ENCODE measurements around the gene TRMT6.

DNA sequence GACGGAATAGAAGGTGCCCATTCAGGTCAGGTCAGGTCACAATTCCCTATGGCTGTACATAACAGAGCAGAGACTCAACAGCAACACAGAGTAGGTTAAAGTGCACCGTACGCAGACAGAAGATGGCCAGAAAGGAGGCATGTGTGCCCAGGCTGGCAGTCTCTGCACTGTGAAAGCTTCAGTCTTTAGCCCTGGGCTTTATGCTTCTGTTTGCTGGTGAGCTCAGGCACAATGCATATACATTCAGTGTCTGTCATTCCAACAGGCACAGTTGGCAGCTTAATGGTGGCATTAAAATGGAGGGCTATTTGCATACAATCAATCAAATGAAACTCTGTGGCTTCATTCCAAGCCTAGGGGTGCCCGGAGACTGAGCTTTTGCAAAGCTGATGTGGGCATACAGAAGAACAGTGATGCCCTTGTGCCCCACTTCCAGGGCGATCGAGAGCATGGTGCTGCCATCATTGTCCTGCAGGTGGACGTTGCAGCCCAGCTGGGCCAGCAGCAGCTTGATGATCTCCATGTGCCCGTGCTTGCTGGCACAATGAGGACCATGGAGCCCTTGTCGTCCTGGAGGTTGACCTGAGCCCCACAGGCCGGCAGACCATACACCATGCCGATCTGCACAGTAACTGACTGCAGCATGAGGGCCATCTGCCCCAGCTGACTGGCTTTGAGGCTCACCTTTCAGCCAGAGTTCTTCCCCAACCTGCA is 22.4 kb downstream of the TRMT6 start:
- no peak for TF ChIP-seq SNAI2 (CRISPR knock-in tag; IDR thresholded peaks at IDR 0.05)
- TF ChIP-seq, protein P1, sequence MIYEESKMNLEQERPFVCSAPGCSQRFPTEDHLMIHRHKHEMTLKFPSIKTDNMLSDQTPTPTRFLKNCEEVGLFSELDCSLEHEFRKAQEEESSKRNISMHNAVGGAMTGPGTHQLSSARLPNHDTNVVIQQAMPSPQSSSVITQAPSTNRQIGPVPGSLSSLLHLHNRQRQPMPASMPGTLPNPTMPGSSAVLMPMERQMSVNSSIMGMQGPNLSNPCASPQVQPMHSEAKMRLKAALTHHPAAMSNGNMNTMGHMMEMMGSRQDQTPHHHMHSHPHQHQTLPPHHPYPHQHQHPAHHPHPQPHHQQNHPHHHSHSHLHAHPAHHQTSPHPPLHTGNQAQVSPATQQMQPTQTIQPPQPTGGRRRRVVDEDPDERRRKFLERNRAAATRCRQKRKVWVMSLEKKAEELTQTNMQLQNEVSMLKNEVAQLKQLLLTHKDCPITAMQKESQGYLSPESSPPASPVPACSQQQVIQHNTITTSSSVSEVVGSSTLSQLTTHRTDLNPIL (CRISPR knock-in tag; IDR thresholded peaks at IDR 0.05; ENCODE audit: low read depth), result no peak
- TF ChIP-seq, protein P2, sequence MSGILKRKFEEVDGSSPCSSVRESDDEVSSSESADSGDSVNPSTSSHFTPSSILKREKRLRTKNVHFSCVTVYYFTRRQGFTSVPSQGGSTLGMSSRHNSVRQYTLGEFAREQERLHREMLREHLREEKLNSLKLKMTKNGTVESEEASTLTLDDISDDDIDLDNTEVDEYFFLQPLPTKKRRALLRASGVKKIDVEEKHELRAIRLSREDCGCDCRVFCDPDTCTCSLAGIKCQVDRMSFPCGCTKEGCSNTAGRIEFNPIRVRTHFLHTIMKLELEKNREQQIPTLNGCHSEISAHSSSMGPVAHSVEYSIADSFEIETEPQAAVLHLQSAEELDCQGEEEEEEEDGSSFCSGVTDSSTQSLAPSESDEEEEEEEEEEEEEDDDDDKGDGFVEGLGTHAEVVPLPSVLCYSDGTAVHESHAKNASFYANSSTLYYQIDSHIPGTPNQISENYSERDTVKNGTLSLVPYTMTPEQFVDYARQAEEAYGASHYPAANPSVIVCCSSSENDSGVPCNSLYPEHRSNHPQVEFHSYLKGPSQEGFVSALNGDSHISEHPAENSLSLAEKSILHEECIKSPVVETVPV (CRISPR knock-in tag; IDR thresholded peaks at IDR 0.05), result no peak
- TF ChIP-seq, protein P3, sequence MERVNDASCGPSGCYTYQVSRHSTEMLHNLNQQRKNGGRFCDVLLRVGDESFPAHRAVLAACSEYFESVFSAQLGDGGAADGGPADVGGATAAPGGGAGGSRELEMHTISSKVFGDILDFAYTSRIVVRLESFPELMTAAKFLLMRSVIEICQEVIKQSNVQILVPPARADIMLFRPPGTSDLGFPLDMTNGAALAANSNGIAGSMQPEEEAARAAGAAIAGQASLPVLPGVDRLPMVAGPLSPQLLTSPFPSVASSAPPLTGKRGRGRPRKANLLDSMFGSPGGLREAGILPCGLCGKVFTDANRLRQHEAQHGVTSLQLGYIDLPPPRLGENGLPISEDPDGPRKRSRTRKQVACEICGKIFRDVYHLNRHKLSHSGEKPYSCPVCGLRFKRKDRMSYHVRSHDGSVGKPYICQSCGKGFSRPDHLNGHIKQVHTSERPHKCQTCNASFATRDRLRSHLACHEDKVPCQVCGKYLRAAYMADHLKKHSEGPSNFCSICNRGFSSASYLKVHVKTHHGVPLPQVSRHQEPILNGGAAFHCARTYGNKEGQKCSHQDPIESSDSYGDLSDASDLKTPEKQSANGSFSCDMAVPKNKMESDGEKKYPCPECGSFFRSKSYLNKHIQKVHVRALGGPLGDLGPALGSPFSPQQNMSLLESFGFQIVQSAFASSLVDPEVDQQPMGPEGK (CRISPR knock-in tag; IDR thresholded peaks at IDR 0.05; ENCODE audit: borderline replicate concordance), result no peak
- TF ChIP-seq RARB (CRISPR knock-in tag; IDR thresholded peaks at IDR 0.05), result no peak
- no peak for TF ChIP-seq TOX (CRISPR knock-in tag; IDR thresholded peaks at IDR 0.05; ENCODE audit: borderline replicate concordance)
- TF ChIP-seq, protein P4, sequence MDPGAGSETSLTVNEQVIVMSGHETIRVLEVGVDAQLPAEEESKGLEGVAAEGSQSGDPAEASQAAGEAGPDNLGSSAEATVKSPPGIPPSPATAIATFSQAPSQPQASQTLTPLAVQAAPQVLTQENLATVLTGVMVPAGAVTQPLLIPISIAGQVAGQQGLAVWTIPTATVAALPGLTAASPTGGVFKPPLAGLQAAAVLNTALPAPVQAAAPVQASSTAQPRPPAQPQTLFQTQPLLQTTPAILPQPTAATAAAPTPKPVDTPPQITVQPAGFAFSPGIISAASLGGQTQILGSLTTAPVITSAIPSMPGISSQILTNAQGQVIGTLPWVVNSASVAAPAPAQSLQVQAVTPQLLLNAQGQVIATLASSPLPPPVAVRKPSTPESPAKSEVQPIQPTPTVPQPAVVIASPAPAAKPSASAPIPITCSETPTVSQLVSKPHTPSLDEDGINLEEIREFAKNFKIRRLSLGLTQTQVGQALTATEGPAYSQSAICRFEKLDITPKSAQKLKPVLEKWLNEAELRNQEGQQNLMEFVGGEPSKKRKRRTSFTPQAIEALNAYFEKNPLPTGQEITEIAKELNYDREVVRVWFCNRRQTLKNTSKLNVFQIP (CRISPR knock-in tag; IDR thresholded peaks at IDR 0.05; ENCODE audit: borderline replicate concordance, low read depth), result no peak
- TF ChIP-seq ZNF8 (CRISPR knock-in tag; IDR thresholded peaks at IDR 0.05), result no peak
- TF ChIP-seq ARNTL (CRISPR knock-in tag; IDR thresholded peaks at IDR 0.05; ENCODE audit: borderline replicate concordance, low read depth), result no peak
- TF ChIP-seq BACH2 (CRISPR knock-in tag; IDR thresholded peaks at IDR 0.05; ENCODE audit: borderline replicate concordance), result no peak
- no peak for TF ChIP-seq ISL1 (CRISPR knock-in tag; IDR thresholded peaks at IDR 0.05)

Measured in SK-N-SH treated with all-trans-retinoic acid at 6 μM for 48 hours (cell line).